HG03342 (cell line): Measurements from ENCODE around the gene RASA3.
"Not testable (repeated sequence)": the region's sequence is repeated elsewhere in the genome, so short reads cannot be mapped to it uniquely, and the experiment has no call there.

Experiments
- ATAC-seq: cut with Tn5 transposase; IDR thresholded peaks from one replicate; pipeline ENCODE4 v1.9.1; 2021; ENCODE audit warnings: mild to moderate bottlenecking, moderate library complexity; ENCODE audit not compliant: unreplicated experiment

Gene RASA3

GRCh38 chr13:114115796-114116195 is 16.6 kb downstream of the RASA3 start:
- ATAC-seq = no peak

- ATAC-seq = no peak
These were observed 17.2 kb downstream of the RASA3 start for GRCh38 chr13:114115191-114115671.

- not testable (repeated sequence) for ATAC-seq
These were observed 17.8 kb downstream of the RASA3 start for GRCh38 chr13:114114666-114115065.

GRCh38 chr13:114114006-114114640 is 18.3 kb downstream of the RASA3 start:
- no peak for ATAC-seq

- ATAC-seq = not testable (repeated sequence)
These were observed 19.0 kb downstream of the RASA3 start for GRCh38 chr13:114113395-114113794.

GRCh38 chr13:114112826-114113322 is 19.5 kb downstream of the RASA3 start:
- no peak for ATAC-seq

GRCh38 chr13:114112231-114112825 is 20.1 kb downstream of the RASA3 start:
- no peak for ATAC-seq

GRCh38 chr13:114111577-114111976 is 20.8 kb downstream of the RASA3 start:
- ATAC-seq = no peak

- ATAC-seq = not testable (repeated sequence)
These were observed 21.6 kb downstream of the RASA3 start for GRCh38 chr13:114110830-114111189.

- ATAC-seq = peak; percentile 82
These were observed 22.2 kb downstream of the RASA3 start for GRCh38 chr13:114110091-114110829.

- ATAC-seq = no peak
These were observed 22.8 kb downstream of the RASA3 start for GRCh38 chr13:114109641-114110041.

GRCh38 chr13:114108894-114109293 is 23.5 kb downstream of the RASA3 start:
- no peak for ATAC-seq

- no peak for ATAC-seq
These were observed 24.2 kb downstream of the RASA3 start for GRCh38 chr13:114108141-114108761.

GRCh38 chr13:114107686-114108081 is 24.7 kb downstream of the RASA3 start:
- no peak for ATAC-seq

- no peak for ATAC-seq
These were observed 25.3 kb downstream of the RASA3 start for GRCh38 chr13:114106991-114107685.

- no peak for ATAC-seq
These were observed 25.9 kb downstream of the RASA3 start for GRCh38 chr13:114106526-114106925.

- no peak for ATAC-seq
These were observed 26.8 kb downstream of the RASA3 start for GRCh38 chr13:114105521-114106225.

GRCh38 chr13:114104655-114105520 is 27.5 kb downstream of the RASA3 start:
- ATAC-seq = no peak
